Stimulated activated CD4-positive, alpha-beta T cell treated with anti-CD3 and anti-CD28 coated beads, Interleukin-4, amount 100 ng/mL, for 48 hours (primary cell): ENCODE data around the gene MAGI3.
"Not testable (repeated sequence)": the region's sequence is repeated elsewhere in the genome, so short reads cannot be mapped to it uniquely, and the experiment has no call there.

Source experiments
- DNase-seq, 2 donors: peaks; one replicate each; pipeline ENCODE4 v3.0.0-alpha.2; 2020; ENCODE audit warnings: low read depth in 2 of 2

MAGI3 gene

DNA sequence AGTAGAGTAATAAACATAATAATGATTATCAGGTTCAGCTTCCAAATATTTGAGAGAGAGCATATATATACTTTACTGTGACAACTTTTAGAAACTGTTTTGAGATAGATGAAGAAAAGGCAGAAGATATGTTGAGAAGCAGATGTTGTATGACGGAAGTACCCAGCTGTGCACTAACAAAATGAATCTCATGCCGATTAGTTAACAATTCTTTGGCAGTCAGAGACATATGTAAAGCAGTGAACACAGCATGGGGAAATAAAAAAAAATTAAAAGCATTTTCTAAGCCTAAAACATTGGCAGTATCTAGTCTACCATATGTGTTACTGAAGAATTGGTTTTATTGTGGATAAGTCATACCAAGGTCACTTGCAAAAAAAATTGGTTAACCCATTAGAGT, 51.8 kb downstream of the MAGI3 start:
- no peak for DNase-seq

DNA sequence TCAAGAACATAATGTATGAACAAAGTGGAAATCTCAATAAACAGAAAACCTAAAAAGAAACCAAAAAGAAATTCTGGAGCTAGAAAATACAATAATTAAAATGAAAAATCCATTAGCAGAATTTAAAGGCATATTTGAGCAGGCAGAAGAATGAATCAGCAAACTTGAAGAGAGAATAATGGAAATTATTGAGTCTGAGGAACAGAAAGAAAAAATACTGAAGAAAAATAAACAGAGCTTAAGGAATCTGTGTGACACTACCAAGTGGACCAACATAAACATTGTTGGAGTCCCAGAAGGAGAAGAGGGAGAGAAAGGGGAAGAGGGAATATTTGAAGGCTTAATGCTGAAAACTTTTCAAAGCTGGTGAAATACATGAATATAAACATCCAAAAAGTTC, 54.5 kb downstream of the MAGI3 start:
- no peak for DNase-seq

DNA sequence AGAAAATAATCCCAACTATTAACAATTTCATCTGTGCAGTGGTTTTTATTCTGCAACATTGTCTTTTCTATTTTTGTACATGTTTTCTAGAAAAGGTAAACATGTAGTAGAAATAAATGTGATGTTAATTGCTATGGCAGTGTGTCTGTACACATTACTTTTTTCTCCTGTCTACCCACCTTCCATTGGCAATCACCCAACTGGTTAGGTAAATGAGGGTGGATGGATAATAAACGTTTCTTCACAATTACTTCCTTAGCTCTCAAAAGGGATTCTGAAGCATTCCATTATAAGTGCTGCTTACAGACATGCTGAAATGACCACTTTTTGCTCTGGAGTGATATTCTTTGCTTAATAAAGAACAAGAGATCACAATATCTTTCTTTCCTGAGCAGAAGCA, 61.4 kb downstream of the MAGI3 start:
- no peak for DNase-seq

DNA sequence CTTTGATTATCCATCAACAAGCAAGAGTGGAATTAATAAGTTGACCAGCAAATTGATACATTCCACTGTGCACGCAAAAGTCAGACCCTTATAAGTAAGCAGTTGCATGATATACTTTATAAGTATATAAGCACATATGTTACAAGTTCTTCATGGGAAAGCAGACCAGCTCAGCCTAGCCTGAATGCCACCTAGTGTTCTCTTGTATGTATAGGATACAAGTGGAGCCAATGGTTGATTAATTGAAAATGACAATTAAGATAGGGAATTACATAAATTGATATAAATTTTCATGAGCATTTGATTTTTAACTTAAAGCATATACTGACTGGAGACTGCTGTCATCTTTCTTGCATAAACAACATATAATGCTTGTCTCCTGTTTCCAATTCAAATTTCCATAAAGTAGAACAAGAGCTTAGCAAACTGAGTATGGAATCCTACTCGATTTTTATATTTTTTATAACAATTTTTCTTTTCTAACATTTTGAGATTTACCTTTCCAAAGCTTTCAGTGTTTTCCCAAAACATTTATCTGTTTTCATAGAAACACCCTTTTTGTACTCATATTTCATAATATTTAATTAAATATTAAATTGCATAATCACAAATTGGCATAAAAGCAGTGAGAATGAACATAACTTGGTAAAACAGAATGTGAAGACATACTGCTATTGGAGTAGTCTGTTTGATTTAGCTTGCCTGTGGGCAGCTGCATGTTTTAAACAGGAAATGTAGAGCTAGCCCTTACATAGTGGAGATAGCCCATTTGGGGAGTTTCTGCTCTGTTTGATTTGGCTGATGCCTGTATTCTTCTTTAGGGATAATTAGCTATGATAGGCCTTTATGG, 62.8 kb downstream of the MAGI3 start:
- DNase-seq: peak in 1 of 2 donors; percentile 1

DNA sequence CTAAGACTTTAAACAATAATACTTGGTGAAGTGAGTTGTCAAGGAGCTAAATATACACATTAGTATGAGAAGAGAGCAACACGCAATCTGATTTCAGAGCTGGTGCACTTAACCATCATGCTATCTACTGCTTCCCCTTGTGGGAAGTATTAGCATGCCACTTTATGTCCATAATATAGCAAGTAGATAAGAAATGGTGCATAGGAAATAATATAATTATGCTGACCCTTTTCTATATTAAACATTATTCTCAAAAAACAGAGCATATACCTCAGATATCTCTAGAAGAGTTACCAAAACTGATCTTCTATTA, 63.4 kb downstream of the MAGI3 start:
- DNase-seq: no peak

DNA sequence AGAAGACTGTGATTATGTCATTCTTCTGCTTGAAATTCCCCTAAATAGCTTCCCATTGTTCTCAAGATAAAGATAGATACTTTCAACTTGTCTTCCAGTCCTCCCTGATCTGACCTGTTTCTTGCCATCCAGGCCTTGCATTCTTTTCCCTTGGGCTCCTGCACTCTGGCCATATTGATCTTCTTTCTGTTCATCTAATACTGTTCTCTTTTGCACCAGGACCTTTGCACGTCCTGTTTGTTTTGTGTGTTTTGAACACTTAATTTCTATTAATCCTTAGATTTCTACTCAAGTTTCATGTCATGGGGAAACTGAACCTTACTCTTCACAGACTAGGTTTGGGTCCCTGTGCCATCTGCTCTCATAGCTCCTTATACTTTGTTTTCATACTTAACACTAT, 65.1 kb downstream of the MAGI3 start:
- no peak for DNase-seq

DNA sequence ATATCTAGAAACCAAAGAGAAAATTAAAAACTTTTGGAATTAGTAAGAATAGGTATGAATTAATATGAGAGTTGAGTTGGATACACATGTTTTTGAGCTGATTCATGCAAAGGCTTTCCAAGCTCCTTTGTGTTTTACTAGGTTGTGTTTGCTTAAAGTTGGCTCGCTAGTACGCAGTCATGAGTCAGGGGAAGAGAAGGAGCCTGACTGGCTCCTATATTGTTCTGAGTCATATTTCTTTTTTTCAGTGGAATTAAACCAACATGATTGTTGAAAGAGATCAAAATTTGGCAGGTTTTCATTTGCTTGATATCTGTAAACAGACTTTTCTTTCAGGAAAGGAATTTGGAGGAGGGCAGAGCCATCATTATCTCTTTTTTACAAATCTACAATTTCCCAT, 66.7 kb downstream of the MAGI3 start:
- DNase-seq: no peak

DNA sequence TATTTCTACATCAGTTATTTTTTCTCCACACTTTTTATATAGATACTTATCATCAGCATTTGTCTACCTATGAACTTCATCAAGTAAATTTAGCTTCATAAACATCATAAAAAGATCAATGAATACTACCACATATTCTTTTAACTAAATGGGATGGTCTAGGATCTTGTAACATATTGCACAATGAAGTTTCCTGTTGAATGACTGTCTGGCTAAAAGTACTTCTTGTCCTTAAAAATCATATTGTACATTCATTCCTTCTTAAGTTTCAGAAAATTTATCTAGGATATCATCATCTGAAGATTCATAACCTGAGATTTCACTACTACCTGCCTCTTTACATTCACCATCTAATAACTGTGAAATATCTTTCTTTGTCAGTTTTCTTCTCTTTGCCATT, 69.0 kb downstream of the MAGI3 start:
- DNase-seq: no peak

DNA sequence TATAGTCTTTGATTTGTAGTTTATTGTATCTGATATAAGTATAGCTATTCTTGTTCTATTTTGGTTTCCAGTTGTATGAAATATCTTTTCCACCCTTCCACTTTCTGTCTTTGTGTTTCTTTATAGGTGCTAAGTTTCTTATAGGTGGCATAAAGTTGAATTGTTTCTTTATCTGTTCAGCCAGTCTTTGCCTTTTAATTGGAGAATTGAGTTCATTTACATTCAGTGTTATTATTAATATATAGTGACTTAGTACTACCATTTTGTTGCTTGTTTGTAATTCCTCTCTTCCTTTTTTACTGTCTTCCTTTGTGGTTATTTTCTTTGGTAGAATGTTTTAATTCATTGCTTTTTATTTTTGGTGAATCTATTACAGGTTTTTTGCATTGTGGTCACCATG, 77.7 kb downstream of the MAGI3 start:
- DNase-seq: no peak

DNA sequence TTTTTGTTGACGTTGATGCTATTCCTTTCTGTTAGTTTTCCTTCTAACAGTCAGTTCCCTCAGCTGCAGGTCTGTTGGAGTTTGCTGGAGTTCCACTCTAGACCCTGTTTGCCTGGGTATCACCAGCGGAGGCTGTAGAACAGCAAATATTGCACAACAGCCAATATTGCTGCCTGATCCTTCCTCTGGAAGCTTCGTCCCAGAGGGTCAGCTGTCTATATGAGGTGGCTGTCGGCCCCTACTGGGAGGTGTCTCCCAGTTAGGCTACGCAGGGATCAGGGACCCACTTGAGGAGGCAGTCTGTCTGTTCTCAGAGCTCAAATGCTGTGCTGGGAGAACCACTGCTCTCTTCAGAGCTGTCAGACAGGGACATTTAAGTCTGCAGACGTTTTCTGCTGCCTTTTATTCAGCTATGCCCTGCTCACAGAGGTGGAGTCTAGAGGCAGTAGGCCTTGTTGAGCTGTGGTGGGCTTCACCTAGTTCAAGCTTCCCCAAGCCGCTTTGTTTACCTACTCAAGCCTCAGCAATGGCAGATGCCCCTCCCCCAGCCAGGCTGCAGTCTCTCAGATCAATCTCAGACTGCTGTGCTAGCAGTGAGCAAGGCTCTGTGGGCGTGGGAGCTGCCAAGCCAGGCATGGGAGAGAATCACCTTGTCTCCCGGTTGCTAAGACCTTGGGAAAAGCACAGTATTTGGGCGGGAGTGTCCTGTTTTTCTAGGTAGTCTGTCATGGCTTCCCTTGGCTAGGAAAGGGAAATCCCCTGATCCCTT, 88.3 kb downstream of the MAGI3 start:
- not testable (repeated sequence) for DNase-seq

DNA sequence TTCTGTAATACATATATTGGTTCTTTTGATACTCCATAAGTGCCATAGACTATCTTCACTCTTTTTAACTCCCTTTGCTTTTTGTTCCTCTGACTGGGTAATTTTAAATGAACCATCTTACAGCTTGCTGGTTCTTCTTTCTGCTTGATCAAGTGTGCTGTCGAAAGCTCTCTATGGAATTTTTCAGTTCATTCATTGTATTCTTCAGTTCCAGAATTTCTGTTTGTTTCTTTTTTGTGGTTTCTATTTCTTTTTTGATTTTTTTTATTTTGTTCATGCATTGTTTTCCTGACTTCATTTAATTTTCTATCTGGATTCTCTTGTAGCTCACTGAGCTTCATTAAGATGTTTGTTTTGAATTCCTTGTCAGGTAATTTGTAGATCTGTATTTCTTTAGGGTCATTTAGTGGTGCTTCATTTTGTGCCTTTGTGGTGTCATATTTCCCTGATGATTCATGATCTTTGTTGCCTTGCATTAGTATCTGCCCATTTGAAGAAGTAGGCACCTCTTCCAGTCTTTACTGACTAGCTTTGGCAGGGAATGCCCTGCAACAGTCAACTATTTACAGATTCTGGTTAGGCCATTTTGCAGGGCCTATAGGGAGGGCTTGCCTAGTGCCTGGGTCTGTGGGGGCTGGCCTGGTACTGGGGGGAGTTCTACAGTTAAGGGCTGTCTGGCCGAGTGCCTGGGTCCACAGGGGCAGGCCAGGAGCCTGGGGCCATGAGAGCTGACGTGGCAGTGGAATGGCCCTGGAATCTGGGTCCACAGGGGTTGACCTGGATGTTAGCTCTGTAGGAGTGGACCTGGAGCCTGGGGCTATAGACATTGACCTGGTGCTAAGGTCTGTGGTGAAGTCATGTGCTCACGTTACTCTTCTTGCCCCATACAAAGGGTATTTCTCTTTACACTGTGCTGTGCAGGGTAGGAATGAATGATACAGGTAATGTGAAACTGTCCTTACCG, 89.7 kb downstream of the MAGI3 start:
- DNase-seq: no peak

DNA sequence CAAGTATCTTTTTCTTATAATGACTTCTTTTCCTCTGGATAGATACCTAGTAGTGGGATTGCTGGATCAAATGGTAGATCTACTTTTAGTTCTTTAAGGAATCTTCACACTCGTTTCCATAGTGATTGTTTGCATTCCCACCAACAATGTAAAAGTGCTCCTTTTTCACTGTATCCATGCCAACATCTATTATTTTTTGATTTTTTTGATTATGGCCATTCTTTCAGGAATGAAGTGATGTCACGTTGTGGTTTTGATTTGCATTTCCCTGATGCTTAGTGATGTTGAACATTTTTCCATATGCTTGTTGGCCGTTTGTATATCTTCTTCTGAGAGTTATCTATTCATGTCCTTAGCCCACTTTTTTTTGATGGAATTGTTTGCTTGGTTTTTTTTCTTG, 94.8 kb downstream of the MAGI3 start:
- DNase-seq: not testable (repeated sequence)

DNA sequence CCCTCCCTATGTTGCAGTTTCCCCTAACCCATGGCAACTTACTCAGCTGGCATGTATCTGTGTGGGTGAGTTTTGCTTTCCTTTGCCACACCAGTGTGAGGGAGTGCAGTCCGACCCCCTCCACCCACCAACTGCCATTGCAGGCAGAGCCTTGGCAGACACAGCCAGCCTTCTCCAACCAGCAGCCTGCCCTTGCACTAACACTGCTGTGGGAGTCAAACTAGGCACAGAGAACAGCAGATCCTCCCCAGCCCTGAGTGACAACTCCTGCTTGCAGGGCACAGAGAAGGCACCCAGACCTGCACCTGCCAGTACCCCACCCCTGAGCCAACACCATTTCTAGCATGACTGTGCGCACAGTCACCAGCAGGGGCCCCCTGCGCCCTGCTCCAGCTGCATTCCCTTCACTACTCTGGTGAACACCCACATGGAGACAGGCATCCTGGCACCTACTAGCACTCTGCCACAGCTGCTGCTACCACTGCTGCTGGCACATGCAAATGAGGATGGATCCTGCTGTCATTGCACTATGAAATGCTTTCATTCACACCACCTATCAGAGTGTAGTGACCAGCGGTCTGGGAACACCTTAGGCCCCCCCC, 98.4 kb downstream of the MAGI3 start:
- no peak for DNase-seq

DNA sequence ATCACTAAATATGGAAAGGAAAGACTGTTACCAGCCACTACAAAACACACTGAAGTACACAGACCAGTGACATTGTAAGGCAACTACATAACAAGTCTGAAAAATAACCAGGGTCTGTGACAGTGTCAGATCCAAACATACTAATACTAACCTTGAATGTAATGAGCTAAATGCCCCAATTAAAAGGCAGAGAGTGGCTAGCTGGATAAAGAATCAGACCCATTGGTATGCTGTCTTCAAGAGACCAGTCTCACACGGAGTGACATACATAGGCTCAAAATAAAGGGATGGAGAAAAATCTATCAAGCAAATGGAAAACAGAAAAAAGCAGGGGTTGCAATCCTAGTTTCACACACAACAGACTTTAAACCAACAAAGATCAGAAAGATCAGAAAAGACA, 100.1 kb downstream of the MAGI3 start:
- DNase-seq: no peak

DNA sequence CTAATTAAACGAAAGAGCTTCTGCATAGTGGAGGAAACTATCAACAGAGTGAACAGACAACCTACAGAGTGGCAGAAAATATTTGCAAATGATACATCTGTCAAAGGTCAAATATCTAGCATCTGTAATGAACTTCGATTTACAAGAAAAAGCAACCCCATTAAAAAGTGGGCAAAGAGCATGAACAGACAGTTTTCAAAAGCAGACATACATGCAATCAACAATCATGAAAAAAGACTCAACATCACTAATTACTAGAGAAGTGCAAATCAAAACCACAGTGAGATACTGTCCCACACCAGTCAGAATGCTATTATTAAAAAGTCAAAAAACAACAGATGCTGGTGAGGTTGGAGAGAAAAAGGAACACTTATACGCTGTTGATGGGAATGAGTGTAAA, 103.2 kb downstream of the MAGI3 start:
- no peak for DNase-seq

DNA sequence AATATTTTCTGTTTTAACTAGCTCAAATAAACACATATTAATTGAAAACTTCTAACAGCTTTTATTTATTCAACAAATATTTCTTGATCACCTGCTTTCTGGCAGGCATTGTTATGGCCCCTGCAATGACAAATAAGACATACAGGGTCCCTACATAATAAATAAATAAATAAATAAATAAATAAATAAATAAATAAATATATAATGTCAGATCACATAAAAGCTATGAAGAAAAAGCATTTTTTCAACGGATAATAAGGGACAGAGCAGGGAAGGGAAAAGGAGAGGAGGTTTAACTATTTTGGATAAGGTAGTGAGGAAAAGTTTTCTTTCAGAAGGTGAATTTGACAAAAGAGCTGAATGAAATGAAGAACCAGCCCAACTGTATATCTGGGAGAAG, 115.0 kb downstream of the MAGI3 start:
- DNase-seq: no peak

DNA sequence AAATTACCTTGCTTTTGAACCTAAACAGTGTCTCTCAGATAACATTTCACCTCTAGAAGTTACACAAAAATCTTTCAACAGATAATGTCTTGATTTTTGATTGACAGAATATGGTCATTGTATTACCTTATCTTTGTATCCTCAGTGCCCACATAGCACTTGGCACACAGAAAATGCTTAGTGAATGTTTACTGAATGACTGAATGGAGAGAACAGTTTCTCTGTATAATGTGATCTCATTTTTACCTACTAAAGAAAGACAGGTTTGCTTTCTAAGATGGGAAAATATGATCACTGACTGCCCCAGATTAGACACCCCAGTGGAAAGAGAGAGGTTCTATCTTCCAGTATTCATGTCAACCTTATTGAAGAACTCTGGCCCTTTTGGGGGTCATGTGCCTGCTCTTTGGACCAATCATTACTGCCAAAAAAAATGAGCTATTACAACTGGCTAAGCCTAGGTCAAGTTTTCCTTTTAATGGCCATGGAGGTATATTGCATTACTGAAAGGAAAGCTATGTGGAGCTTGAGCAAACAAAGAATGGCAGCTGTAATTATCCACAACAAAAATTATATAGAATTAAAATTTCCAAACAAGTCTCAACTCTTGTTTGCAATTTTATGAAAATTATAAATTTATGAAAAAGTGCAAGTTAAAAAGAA, 117.4 kb downstream of the MAGI3 start:
- no peak for DNase-seq

DNA sequence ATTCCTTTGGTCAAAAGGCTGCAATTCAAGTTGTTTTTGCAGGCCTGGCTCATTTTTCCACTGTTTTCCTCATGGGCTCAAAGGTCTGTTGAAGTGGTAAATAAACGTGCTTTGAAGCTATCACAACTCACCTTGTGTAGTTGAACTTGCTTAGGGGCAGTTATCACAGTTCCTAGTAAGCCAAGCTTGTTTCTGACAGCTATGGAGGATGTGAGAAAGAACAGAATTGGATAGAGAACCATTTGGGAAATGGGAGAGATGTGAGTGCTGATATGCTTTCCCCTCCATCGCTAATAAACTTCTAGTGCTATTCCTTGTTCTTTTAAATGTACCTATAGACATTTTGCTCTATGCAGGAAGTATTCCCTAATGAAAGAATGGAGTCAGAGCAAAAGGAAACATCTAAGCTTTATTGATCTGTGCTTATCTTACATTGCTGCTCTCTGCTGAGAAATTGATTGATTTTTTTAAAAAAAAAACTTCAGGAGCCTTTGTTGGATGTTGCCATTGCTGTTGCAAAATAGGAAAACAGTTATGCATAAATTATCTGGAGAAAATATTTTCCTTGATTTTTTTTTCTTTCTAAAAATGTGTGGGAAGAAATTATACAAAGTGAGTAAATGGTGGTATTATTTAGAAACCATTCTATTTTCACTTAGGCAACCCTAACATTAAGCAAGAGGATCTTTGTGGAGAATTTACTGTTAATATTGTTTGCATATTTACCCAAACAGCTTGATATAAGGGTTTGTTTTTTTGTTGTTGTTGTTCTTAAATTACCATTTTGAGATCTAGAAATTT, 118.2 kb downstream of the MAGI3 start:
- no peak for DNase-seq

DNA sequence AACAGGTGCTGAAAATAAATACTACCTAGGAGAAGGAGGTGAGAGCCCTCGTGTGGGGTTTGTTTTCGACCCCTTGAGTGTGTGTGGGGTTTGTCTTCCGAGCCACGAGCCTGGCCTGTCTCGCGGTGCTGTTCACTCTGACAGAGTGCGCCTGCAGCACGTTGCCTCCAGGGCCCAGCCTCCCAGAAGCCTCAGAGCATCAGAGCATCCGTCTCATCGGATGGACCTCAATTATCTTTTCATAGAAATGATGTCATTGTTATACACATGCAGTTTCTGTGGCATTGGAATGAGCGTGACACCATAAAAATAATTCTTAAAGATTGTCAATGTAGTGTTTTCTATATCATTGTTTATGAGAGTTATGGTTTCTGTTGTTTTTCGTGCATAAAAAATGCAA, 119.5 kb downstream of the MAGI3 start:
- not testable (repeated sequence) for DNase-seq

DNA sequence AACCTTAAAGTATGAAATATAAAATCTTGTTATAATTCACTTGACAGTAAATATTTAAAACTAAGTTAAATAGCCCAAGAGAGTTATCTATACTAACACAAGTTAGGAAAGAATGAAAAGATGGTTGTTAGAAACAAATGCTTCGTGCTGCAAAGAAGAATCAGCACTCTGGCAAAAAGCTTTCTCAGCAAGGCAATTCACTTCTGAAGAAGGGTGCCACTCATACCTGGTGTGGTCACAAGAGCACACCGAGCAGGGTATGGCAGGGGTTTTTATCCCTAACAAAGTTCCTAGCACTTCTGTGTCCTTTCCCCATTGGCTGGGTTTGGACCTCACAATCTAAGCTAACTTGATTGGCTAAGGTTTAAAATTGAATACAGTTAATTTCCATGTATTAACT, 121.0 kb downstream of the MAGI3 start:
- no peak for DNase-seq
